Measurements from ENCODE around the gene GJB1. TPM values are rescaled to one million over a fixed set of nuclear protein-coding genes. Genes with fewer than 3 reads are reported as not detected.

GJB1 gene
- total RNA-seq, 4 donors from 2014 or later: 0.19 to 2.4 (median 1.5) TPM

- no peak for DNase-seq (ENCODE audit: low spot score in 2 of 2)
- 39 to 55% methylated on average over 3 of the region's 3 CpGs for WGBS, 2 donors
- TF ChIP-seq POLR2A (IDR thresholded peaks at IDR 0.05) (no peak), CTCF (IDR thresholded peaks at IDR 0.05) (no peak)
- H3K4me3 ChIP-seq (ENCODE audit: low read depth, poor library complexity, severe bottlenecking): no peak overlapping the region
- intact Hi-C loops (cut with DNase I; ENCODE audit: low total_unique reads): no loop called here
Observed at GRCh38 chrX:71210816-71211215, 12.2 kb upstream of the GJB1 start.

- TF ChIP-seq CTCF (IDR thresholded peaks at IDR 0.05): no peak
- no peak for TF ChIP-seq POLR2A (IDR thresholded peaks at IDR 0.05)
- no peak overlapping the region for H3K4me3 ChIP-seq (ENCODE audit: low read depth, poor library complexity, severe bottlenecking)
- intact Hi-C loops (cut with DNase I; ENCODE audit: low total_unique reads): no loop called here
- no peak for DNase-seq (ENCODE audit: low spot score in 2 of 2)
- WGBS, 2 donors: 55 to 60% methylated on average over 5 of the region's 5 CpGs
Observed at GRCh38 chrX:71212536-71212935, 10.5 kb upstream of the GJB1 start.

- no peak overlapping the region for H3K4me3 ChIP-seq (ENCODE audit: low read depth, poor library complexity, severe bottlenecking)
- intact Hi-C loops (cut with DNase I; ENCODE audit: low total_unique reads): no loop called here
- 86 to 100% methylated on average over 1 of the region's 1 CpG for WGBS, 2 donors
- TF ChIP-seq CTCF (IDR thresholded peaks at IDR 0.05) (no peak), POLR2A (IDR thresholded peaks at IDR 0.05) (no peak)
- DNase-seq (ENCODE audit: low spot score in 2 of 2): no peak
Observed at GRCh38 chrX:71214152-71214551, 8.9 kb upstream of the GJB1 start.

GRCh38 chrX:71214604-71215337, 8.3 kb upstream of the GJB1 start:
- TF ChIP-seq CTCF (IDR thresholded peaks at IDR 0.05) (no peak), POLR2A (IDR thresholded peaks at IDR 0.05) (no peak)
- no peak for DNase-seq (ENCODE audit: low spot score in 2 of 2)
- H3K4me3 ChIP-seq (ENCODE audit: low read depth, poor library complexity, severe bottlenecking): no peak overlapping the region
- WGBS, 2 donors: 68 to 88% methylated on average over 3 to 5 of the region's 5 CpGs
- intact Hi-C loops (cut with DNase I; ENCODE audit: low total_unique reads): no loop called here

GRCh38 chrX:71215338-71215912, 7.6 kb upstream of the GJB1 start:
- no peak for TF ChIP-seq CTCF (IDR thresholded peaks at IDR 0.05)
- no peak for TF ChIP-seq POLR2A (IDR thresholded peaks at IDR 0.05)
- intact Hi-C loops (cut with DNase I; ENCODE audit: low total_unique reads): no loop called here
- no peak overlapping the region for H3K4me3 ChIP-seq (ENCODE audit: low read depth, poor library complexity, severe bottlenecking)
- DNase-seq (ENCODE audit: low spot score in 2 of 2): no peak
- 60 to 71% methylated on average over 10 of the region's 10 CpGs for WGBS, 2 donors

Measured in lower leg skin (tissue), 4 donors.